ENCODE results near the gene MUC12.

Gene MUC12

DNA sequence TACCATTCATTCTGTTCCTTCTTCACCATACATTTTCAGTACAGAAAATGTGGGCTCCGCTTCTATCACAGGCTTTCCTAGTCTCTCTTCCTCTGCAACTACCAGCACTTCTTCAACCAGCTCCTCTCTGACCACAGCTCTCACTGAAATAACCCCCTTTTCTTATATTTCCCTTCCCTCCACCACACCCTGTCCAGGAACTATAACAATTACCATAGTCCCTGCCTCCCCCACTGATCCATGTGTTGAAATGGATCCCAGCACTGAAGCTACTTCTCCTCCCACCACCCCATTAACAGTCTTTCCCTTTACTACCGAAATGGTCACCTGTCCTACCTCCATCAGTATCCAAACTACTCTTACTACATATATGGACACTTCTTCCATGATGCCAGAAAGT lies 9.5 kb upstream of the MUC12 start:
- H3K4me3 ChIP-seq (ENCODE audit: low read depth, low read length): no peak overlapping the region
- TF ChIP-seq, protein P1, sequence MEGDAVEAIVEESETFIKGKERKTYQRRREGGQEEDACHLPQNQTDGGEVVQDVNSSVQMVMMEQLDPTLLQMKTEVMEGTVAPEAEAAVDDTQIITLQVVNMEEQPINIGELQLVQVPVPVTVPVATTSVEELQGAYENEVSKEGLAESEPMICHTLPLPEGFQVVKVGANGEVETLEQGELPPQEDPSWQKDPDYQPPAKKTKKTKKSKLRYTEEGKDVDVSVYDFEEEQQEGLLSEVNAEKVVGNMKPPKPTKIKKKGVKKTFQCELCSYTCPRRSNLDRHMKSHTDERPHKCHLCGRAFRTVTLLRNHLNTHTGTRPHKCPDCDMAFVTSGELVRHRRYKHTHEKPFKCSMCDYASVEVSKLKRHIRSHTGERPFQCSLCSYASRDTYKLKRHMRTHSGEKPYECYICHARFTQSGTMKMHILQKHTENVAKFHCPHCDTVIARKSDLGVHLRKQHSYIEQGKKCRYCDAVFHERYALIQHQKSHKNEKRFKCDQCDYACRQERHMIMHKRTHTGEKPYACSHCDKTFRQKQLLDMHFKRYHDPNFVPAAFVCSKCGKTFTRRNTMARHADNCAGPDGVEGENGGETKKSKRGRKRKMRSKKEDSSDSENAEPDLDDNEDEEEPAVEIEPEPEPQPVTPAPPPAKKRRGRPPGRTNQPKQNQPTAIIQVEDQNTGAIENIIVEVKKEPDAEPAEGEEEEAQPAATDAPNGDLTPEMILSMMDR (IDR thresholded peaks at IDR 0.05; ENCODE audit: low read depth, low read length, missing control alignments): no peak
- DNase-seq (ENCODE audit: low read depth): no peak

DNA sequence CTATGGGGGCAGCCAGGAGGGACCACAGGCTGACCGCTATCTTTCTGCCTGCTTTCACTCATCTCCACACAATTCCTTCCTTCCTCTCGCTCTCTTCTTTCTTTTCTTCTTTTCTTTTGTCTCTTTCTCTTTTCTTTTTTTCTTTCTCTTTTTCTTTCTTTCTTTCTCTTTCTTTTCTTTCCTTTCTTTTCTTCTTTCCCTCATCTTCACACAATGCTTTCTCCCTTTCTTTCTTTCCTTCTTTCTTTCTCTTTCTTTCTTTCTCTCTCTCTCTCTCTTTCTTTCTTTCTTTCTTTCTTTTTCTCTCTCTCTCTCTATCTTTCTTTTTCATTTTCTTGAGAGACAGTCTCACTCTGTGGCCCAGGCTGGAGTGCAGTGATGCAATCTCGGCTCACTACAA lies 6.8 kb upstream of the MUC12 start:
- no peak overlapping the region for H3K4me3 ChIP-seq (ENCODE audit: low read depth, low read length)
- TF ChIP-seq, protein P1 (IDR thresholded peaks at IDR 0.05; ENCODE audit: low read depth, low read length, missing control alignments): no peak
- no peak for DNase-seq (ENCODE audit: low read depth)

DNA sequence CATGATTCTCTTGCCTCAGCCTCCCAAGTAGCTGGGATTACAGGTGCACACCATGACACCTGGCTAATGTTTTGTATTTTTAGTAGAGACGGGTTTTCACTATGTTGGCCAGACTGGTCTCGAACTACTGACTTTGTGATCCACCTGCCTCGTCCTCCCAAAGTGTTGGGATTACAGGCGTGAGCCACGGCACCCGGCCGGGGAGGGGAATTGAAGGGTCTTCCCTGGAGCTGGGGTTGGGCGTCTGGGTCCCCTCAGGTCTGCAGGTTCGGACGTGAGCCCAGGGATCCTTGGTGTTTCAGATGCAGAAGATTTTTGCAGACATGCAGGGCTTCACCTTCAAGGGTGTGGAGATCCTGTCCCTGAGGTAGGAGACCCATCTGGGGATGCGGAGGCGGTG lies 6.0 kb upstream of the MUC12 start:
- no peak for DNase-seq (ENCODE audit: low read depth)
- H3K4me3 ChIP-seq (ENCODE audit: low read depth, low read length): no peak overlapping the region
- TF ChIP-seq, protein P1 (IDR thresholded peaks at IDR 0.05; ENCODE audit: low read depth, low read length, missing control alignments): no peak

DNA sequence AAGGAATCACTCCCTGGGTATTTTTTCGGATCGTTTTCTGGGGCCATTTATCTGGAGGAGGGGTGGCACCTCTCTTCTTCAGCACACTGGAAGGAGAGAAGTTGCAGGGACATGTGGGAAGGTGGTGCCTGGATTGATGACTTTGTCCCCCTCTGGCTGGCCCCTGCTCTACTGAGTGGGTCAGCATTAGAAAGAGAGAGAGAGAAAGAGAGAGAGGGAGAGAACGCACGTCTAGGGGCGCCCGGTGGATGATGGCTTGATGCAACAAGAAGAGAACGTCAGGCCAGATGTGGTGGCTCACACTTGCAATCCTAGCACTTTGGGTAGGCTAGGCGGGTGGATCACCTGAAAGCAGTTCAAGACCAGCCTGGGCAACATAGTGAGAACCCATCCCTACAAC lies 5.5 kb upstream of the MUC12 start:
- no peak for DNase-seq (ENCODE audit: low read depth)
- TF ChIP-seq, protein P1 (IDR thresholded peaks at IDR 0.05; ENCODE audit: low read depth, low read length, missing control alignments): no peak

DNA sequence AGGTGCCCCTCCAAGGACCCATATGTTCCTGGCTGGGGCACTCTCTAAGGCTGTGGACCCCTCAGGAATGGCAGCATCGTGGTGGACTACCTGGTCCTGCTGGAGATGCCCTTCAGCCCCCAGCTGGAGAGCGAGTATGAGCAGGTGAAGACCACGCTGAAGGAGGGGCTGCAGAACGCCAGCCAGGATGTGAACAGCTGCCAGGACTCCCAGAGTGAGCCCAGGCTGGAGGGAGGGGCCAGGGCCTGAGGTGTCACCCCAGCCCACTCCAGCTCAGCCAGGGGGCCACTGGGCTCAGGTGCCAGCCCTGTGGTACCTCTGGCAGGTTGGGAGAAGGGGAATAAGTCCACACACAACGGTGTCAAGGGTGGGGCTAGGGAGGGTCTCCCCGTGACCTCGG lies 4.7 kb upstream of the MUC12 start:
- TF ChIP-seq, protein P1 (IDR thresholded peaks at IDR 0.05; ENCODE audit: low read depth, low read length, missing control alignments): no peak
- no peak for DNase-seq (ENCODE audit: low read depth)
- no peak overlapping the region for H3K4me3 ChIP-seq (ENCODE audit: low read depth, low read length)

More for the DNA sequence above, 5.5 kb upstream of the MUC12 start:
- no peak overlapping the region for H3K4me3 ChIP-seq (ENCODE audit: low read depth, low read length)

DNA sequence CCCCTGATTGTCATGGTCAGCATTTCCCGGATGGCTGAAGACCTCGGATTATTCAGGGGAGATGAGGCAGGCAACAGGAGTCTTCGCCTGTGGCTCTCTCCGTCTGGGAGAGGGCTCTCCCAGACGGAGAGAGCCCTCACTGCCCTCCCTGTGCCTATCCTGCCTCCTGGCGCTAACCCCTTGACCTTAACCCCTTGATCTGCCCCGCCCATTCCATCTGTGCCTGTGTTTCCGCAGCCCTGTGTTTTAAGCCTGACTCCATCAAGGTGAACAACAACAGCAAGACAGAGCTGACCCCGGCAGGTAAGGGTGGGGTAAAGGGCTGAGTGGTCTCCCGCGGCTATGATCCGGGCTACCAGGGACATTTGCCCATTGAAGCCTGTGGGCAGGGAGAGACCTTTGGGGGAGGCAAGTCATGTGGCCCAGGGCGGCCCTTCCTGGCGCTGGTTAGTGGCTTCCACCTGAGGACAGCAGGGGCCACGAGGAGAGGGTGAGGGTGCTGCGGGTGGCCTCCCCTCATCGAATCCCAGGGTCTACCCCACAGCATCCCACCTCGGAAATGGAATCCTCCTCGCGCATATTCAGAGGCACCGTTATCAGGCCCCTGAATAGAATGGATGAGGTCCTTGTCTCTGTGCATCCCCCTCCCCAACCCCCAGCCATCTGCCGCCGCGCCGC lies 4.2 kb upstream of the MUC12 start:
- no peak overlapping the region for H3K4me3 ChIP-seq (ENCODE audit: low read depth, low read length)
- TF ChIP-seq, protein P1 (IDR thresholded peaks at IDR 0.05; ENCODE audit: low read depth, low read length, missing control alignments): no peak
- no peak for DNase-seq (ENCODE audit: low read depth)

Data from GM12864 (cell line).